Measurements from ENCODE around the gene NEXN. TPM values are rescaled to one million over a fixed set of nuclear protein-coding genes. Genes with fewer than 3 reads are reported as not detected.

NEXN gene
- total and polyA plus RNA-seq, 2 experiments from 2014 or later = 2.6 to 11.8 TPM

DNA sequence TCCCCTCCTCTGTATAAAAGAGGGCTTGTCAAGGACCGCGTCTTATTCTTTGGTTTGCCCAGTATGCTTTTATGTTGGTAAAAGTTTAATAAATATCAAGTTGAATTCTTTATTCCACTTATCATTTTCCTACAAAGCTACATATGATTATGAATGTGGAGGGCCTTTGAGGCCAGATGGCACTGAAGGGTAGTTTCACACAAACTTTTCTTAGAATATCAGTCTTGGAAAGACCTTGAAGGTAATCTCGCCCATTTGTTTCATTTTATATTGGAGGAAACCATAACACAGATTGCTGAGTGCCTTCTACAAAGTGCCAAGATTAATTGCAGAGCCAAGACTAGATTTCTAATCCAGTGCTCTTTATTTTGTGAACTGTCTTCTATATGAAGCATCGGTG lies 96.2 kb downstream of the NEXN start (continued):
- TF ChIP-seq JUNB (IDR thresholded peaks at IDR 0.05; ENCODE audit: unreplicated experiment) (no peak), POLR2AphosphoS5 (IDR thresholded peaks at IDR 0.05; ENCODE audit: low read depth) (no peak), ZNF331 (CRISPR knock-in tag; IDR thresholded peaks at IDR 0.05; ENCODE audit: low read depth) (no peak), CREB1 (CRISPR knock-in tag; IDR thresholded peaks at IDR 0.05; ENCODE audit: low read depth) (no peak), STAT1 (IDR thresholded peaks at IDR 0.05; ENCODE audit: unreplicated experiment) (no peak)
- TF ChIP-seq, protein P1, sequence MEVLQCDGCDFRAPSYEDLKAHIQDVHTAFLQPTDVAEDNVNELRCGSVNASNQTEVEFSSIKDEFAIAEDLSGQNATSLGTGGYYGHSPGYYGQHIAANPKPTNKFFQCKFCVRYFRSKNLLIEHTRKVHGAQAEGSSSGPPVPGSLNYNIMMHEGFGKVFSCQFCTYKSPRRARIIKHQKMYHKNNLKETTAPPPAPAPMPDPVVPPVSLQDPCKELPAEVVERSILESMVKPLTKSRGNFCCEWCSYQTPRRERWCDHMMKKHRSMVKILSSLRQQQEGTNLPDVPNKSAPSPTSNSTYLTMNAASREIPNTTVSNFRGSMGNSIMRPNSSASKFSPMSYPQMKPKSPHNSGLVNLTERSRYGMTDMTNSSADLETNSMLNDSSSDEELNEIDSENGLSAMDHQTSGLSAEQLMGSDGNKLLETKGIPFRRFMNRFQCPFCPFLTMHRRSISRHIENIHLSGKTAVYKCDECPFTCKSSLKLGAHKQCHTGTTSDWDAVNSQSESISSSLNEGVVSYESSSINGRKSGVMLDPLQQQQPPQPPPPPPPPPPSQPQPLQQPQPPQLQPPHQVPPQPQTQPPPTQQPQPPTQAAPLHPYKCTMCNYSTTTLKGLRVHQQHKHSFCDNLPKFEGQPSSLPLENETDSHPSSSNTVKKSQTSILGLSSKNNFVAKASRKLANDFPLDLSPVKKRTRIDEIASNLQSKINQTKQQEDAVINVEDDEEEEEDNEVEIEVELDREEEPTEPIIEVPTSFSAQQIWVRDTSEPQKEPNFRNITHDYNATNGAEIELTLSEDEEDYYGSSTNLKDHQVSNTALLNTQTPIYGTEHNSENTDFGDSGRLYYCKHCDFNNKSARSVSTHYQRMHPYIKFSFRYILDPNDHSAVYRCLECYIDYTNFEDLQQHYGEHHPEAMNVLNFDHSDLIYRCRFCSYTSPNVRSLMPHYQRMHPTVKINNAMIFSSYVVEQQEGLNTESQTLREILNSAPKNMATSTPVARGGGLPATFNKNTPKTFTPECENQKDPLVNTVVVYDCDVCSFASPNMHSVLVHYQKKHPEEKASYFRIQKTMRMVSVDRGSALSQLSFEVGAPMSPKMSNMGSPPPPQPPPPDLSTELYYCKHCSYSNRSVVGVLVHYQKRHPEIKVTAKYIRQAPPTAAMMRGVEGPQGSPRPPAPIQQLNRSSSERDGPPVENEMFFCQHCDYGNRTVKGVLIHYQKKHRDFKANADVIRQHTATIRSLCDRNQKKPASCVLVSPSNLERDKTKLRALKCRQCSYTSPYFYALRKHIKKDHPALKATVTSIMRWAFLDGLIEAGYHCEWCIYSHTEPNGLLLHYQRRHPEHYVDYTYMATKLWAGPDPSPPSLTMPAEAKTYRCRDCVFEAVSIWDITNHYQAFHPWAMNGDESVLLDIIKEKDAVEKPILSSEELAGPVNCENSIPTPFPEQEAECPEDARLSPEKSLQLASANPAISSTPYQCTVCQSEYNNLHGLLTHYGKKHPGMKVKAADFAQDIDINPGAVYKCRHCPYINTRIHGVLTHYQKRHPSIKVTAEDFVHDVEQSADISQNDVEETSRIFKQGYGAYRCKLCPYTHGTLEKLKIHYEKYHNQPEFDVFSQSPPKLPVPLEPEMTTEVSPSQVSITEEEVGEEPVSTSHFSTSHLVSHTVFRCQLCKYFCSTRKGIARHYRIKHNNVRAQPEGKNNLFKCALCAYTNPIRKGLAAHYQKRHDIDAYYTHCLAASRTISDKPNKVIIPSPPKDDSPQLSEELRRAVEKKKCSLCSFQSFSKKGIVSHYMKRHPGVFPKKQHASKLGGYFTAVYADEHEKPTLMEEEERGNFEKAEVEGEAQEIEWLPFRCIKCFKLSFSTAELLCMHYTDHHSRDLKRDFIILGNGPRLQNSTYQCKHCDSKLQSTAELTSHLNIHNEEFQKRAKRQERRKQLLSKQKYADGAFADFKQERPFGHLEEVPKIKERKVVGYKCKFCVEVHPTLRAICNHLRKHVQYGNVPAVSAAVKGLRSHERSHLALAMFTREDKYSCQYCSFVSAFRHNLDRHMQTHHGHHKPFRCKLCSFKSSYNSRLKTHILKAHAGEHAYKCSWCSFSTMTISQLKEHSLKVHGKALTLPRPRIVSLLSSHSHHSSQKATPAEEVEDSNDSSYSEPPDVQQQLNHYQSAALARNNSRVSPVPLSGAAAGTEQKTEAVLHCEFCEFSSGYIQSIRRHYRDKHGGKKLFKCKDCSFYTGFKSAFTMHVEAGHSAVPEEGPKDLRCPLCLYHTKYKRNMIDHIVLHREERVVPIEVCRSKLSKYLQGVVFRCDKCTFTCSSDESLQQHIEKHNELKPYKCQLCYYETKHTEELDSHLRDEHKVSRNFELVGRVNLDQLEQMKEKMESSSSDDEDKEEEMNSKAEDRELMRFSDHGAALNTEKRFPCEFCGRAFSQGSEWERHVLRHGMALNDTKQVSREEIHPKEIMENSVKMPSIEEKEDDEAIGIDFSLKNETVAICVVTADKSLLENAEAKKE (CRISPR knock-in tag; IDR thresholded peaks at IDR 0.05) = no peak

DNA sequence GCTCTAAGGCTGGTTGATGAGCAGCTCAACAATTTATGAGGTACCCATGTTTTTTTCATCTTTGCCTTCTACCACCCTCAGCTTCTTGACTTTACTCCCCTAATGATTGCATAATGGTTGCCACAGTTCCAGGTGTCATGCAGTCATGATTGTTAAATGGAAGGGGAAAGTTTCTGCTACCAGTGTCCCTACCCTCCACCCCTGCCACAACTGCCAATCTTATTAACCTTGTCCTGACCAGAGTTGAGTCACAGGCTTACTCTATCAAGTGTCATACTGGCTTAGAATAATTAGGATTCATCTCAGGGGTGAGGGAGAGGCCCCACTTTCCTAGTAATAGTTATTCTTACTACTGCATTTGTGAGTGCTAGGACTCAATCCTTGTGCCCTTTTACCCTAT lies 98.4 kb downstream of the NEXN start:
- H3K27me3 Mint-ChIP-seq (ENCODE audit: insufficient read depth, low read depth, poor library complexity) = no peaks in the 10 kb centered on the region
- TF ChIP-seq EZH2 (IDR thresholded peaks at IDR 0.05; ENCODE audit: low read depth, unreplicated experiment) = no peak
- TF ChIP-seq, protein P1 (CRISPR knock-in tag; IDR thresholded peaks at IDR 0.05) = no peak

More for the DNA sequence above, 98.4 kb downstream of the NEXN start:
- Histone ChIP-seq H4K20me1 (replicated peaks; ENCODE audit: insufficient read depth) (peaks cover 14% of the 10 kb centered on the region), H2AFZ (no peak overlapping the region), H3K36me3 (ENCODE audit: insufficient read depth) (no peaks in the 10 kb centered on the region), H3K4me1 (ENCODE audit: insufficient read depth) (peaks cover 11% of the 10 kb centered on the region; the same call in 1 of the 2 replicates), H3K79me2 (replicated peaks; ENCODE audit: insufficient read depth) (peaks cover 88% of the 10 kb centered on the region), H3K4me2 (no peak overlapping the region), H3K4me3 (no peak overlapping the region), H3K27me3 (ENCODE audit: insufficient read depth) (no peaks in the 10 kb centered on the region), H3F3A (replicated peaks; ENCODE audit: low read depth) (no peaks in the 10 kb centered on the region), H3K27ac (ENCODE audit: low read depth) (no peak overlapping the region), H3K9me2 (ENCODE audit: insufficient read depth) (no peaks in the 10 kb centered on the region)
- Mint-ChIP-seq H3K36me3 (ENCODE audit: low read depth) (peaks cover 3% of the 10 kb centered on the region; the same call in 1 of the 3 replicates), H3K9me3 (no peaks in the 10 kb centered on the region), H3K27ac (no peak overlapping the region), H3K4me3 (no peak overlapping the region), H3K4me1 (peaks cover 40% of the 10 kb centered on the region)
- no peak for DNase-seq (ENCODE audit: low spot score)
- no peak for ATAC-seq

All from GM23338 (cell line).